ENCODE measurements around the gene TXNDC2. TPM values are rescaled to one million over a fixed set of nuclear protein-coding genes. Genes with fewer than 3 reads are reported as not detected.

TXNDC2 gene
- total and polyA plus RNA-seq, 9 of the 15 experiments (the other 6 are each of a cell fraction or from before 2014, with no cell fraction given), result 1.2 to 4.9 (median 2.3) TPM

DNA sequence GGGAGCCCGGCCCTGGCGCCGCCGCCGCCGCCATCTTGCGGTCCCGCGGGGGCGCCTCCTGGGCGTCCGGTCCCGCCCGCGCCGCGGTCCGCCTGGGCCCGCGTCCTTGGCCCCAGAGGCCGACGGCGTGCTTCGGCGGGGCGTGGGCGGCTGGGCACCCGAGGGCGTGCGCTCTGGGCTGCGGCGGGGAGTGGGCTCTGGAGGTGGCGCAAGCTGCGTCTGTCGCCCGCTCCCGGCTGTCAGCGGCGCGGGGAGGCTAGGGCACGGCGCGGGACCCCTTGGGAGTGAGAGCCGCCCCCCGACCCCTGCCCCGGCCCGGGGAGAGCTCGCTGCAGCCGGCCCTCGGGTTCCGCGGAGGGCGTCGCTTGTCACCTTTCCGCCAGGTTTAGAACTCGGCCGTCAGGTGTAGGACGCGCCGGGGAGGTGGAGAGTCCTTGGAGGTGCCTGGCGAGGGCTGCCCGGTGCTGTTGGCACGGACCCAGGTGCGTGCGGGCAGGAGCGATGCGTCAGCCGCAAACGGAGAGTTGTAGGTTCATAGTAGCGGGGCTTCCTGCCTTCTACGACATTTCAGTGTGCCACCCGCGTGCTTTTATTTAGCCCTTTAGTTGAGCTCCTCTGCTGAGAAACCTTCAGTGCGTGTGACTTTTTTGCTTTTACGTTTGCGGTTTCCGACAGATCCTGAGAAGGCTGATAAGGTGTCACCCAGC lies 29.0 kb downstream of the TXNDC2 start (continued):
- TF ChIP-seq, protein P1, sequence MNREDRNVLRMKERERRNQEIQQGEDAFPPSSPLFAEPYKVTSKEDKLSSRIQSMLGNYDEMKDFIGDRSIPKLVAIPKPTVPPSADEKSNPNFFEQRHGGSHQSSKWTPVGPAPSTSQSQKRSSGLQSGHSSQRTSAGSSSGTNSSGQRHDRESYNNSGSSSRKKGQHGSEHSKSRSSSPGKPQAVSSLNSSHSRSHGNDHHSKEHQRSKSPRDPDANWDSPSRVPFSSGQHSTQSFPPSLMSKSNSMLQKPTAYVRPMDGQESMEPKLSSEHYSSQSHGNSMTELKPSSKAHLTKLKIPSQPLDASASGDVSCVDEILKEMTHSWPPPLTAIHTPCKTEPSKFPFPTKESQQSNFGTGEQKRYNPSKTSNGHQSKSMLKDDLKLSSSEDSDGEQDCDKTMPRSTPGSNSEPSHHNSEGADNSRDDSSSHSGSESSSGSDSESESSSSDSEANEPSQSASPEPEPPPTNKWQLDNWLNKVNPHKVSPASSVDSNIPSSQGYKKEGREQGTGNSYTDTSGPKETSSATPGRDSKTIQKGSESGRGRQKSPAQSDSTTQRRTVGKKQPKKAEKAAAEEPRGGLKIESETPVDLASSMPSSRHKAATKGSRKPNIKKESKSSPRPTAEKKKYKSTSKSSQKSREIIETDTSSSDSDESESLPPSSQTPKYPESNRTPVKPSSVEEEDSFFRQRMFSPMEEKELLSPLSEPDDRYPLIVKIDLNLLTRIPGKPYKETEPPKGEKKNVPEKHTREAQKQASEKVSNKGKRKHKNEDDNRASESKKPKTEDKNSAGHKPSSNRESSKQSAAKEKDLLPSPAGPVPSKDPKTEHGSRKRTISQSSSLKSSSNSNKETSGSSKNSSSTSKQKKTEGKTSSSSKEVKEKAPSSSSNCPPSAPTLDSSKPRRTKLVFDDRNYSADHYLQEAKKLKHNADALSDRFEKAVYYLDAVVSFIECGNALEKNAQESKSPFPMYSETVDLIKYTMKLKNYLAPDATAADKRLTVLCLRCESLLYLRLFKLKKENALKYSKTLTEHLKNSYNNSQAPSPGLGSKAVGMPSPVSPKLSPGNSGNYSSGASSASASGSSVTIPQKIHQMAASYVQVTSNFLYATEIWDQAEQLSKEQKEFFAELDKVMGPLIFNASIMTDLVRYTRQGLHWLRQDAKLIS (CRISPR knock-in tag; IDR thresholded peaks at IDR 0.05), result peak; percentile 75
- TF ChIP-seq, protein P2, sequence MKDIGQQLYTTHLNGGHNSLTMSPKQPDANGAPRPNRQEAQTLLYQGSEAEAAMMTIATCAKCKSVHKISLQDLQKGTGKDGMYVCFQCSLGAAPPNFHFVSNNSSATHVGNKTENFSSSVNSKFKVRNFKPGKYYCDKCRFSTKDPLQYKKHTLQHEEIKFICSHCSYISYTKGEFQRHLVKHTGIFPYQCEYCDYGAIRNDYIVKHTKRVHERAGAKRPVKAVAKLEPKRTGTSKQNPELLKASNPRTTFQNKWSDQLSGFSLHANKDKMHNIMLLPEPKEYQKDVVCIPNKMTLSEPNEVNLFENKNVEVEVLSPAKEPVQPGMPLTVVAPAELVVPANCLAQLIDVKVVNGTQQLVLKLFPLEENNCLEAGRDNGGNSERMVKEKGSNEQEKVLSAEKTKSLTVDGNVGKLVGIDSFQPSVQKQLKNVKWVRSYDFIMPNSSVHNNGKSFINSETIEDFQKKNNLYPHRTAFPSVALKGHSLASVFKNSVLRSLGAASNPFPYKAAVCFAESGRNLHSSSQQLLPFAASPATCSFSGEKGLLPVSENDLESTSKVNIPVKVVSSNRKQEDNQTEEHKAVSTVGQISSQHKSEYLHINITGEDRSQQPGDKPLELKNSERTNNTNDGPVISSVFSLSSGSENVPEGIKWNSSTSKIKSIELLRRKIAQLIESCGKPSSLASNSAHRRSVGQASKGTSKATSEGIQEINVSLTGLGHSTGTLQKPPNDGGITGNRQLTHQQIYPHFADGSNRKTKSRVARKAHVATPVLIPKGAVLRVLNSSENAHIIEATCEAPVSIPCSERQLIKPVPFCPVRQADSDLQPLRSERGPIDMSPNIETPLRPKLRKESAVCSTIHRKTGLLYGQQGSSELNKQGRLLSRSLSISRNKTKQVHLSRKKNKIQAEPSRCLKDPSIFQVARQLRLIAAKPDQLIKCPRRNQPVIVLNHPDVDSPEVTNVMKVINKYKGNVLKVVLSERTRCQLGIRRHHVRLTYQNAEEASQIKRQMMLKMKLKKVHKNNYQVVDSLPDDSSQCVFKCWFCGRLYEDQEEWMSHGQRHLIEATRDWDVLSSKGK (CRISPR knock-in tag; IDR thresholded peaks at IDR 0.05), result no peak
- peak; percentile 33 for TF ChIP-seq PCBP2 (IDR thresholded peaks at IDR 0.05; ENCODE audit: low read depth, low read length, poor library complexity, severe bottlenecking)
- peak; percentile 10; the same call in 1 of the 2 replicates for TF ChIP-seq ZNF41 (CRISPR knock-in tag; conservative IDR thresholded peaks at IDR 0.05)
- TF ChIP-seq MCM3 (IDR thresholded peaks at IDR 0.05), result no peak
- peak; percentile 63; the same call in 1 of the 2 replicates for TF ChIP-seq ZNF384 (IDR thresholded peaks at IDR 0.05; ENCODE audit: low read depth, low read length)
- TF ChIP-seq, protein P3, sequence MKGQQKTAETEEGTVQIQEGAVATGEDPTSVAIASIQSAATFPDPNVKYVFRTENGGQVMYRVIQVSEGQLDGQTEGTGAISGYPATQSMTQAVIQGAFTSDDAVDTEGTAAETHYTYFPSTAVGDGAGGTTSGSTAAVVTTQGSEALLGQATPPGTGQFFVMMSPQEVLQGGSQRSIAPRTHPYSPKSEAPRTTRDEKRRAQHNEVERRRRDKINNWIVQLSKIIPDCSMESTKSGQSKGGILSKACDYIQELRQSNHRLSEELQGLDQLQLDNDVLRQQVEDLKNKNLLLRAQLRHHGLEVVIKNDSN (CRISPR knock-in tag; IDR thresholded peaks at IDR 0.05), result no peak
- TF ChIP-seq ZNF239 (CRISPR knock-in tag; IDR thresholded peaks at IDR 0.05), result peak; percentile 51; the same call in 1 of the 2 replicates
- TF ChIP-seq NR2C2 (CRISPR knock-in tag; IDR thresholded peaks at IDR 0.05), result no peak
- TF ChIP-seq NR2C2 (tag; IDR thresholded peaks at IDR 0.05), result no peak
- 0 out of 2 replicates have a peak, but pooled peaks have one; percentile 57 for TF ChIP-seq SMAD3 (CRISPR knock-in tag; conservative IDR thresholded peaks at IDR 0.05)
- TF ChIP-seq SUPT5H (IDR thresholded peaks at IDR 0.05), result peak; percentile 79
- TF ChIP-seq ZNF561 (CRISPR knock-in tag; conservative IDR thresholded peaks at IDR 0.05), result 0 out of 2 replicates have a peak, but pooled peaks have one; percentile 24
- no peak for TF ChIP-seq POLR3A (IDR thresholded peaks at IDR 0.05; ENCODE audit: borderline replicate concordance, extremely low read depth, insufficient read depth, insufficient read length)
- TF ChIP-seq GABPB1 (CRISPR knock-in tag; IDR thresholded peaks at IDR 0.05), result peak; percentile 39; the same call in 1 of the 2 replicates
- TF ChIP-seq FOS (IDR thresholded peaks at IDR 0.05; ENCODE audit: extremely low read depth, insufficient read length), result no peak
- TF ChIP-seq, protein P4, sequence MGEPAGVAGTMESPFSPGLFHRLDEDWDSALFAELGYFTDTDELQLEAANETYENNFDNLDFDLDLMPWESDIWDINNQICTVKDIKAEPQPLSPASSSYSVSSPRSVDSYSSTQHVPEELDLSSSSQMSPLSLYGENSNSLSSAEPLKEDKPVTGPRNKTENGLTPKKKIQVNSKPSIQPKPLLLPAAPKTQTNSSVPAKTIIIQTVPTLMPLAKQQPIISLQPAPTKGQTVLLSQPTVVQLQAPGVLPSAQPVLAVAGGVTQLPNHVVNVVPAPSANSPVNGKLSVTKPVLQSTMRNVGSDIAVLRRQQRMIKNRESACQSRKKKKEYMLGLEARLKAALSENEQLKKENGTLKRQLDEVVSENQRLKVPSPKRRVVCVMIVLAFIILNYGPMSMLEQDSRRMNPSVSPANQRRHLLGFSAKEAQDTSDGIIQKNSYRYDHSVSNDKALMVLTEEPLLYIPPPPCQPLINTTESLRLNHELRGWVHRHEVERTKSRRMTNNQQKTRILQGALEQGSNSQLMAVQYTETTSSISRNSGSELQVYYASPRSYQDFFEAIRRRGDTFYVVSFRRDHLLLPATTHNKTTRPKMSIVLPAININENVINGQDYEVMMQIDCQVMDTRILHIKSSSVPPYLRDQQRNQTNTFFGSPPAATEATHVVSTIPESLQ (CRISPR knock-in tag; IDR thresholded peaks at IDR 0.05), result peak; percentile 50; the same call in 1 of the 2 replicates

Measured in K562 (cell line).